Measurements from ENCODE around the gene PRR4.

GRCh38 chr12:10855807-10856206 lies 6.5 kb upstream of the PRR4 start:
- no peak for TF ChIP-seq POLR2A (IDR thresholded peaks at IDR 0.05; ENCODE audit: low read depth, low read length)
- TF ChIP-seq POLR2AphosphoS5 (IDR thresholded peaks at IDR 0.05; ENCODE audit: low read depth, low read length) = no peak
